Smooth muscle cell (in vitro differentiated cells): ENCODE results near the gene GFPT2. TPM values are rescaled to one million over a fixed set of nuclear protein-coding genes. Genes with fewer than 3 reads are reported as not detected.

Experiments used
- DNase-seq: peaks from one replicate; lab custom pipeline; 2025; ENCODE audit not compliant: unreplicated experiment; lab: John Stamatoyannopoulos, UW
- H2AFZ ChIP-seq: fragments of 200-600 bp; sonication (generic); 2 replicates; pipeline ENCODE4 v1.6.0; 2016; ENCODE audit warnings: antibody characterized with exemption, low read depth, mild to moderate bottlenecking
- H3F3A ChIP-seq: fragments of 200-600 bp; sonication (generic); 2 replicates; pipeline ENCODE4 v1.6.0; 2017; ENCODE audit warnings: antibody characterized with exemption, low read depth
- H3K27ac ChIP-seq: fragments of 200-600 bp; sonication (generic); 2 replicates; pipeline ENCODE4 v1.5.1; 2016; ENCODE audit warnings: low read depth, mild to moderate bottlenecking
- H3K27me3 ChIP-seq: fragments of 200-600 bp; sonication (generic); 2 replicates; pipeline ENCODE4 v1.6.1; 2016; ENCODE audit warnings: low read depth, mild to moderate bottlenecking
- H3K36me3 ChIP-seq: fragments of 200-600 bp; sonication (generic); 2 replicates; pipeline ENCODE4 v1.5.1; 2016; ENCODE audit warnings: low read depth
- H3K4me1 ChIP-seq: fragments of 200-600 bp; sonication (generic); 2 replicates; pipeline ENCODE4 v1.5.1; 2016; ENCODE audit warnings: low read depth
- H3K4me2 ChIP-seq: fragments of 200-600 bp; sonication (generic); 2 replicates; pipeline ENCODE4 v1.6.0; 2016; ENCODE audit warnings: mild to moderate bottlenecking
- H3K4me3 ChIP-seq: fragments of 200-600 bp; sonication (generic); 2 replicates; pipeline ENCODE4 v1.5.1; 2016; ENCODE audit warnings: mild to moderate bottlenecking
- H3K79me2 ChIP-seq: fragments of 200-600 bp; sonication (generic); 2 replicates; pipeline ENCODE4 v1.6.0; 2016; ENCODE audit warnings: low read depth, mild to moderate bottlenecking
- H3K9ac ChIP-seq: fragments of 200-600 bp; sonication (generic); 2 replicates; pipeline ENCODE4 v1.6.0; 2016; ENCODE audit warnings: low read depth
- H3K9me3 ChIP-seq: fragments of 200-600 bp; sonication (generic); replicated peaks from 2 replicates; pipeline ENCODE4 v1.5.1; 2016; ENCODE audit warnings: low read depth
- H4K20me1 ChIP-seq: fragments of 200-600 bp; sonication (generic); 2 replicates; pipeline ENCODE4 v1.6.0; 2016; ENCODE audit warnings: low read depth
- WGBS: methylation state at CpG from one replicate; pipeline ENCODE4 v1.1.7; 2016; ENCODE audit warnings: low lambda C conversion rate; 5-methylcytosine and 5-hydroxymethylcytosine counted together
- polyA plus RNA-seq: library from polyadenylated mRNA; unstranded; fragments of >200 nt; fragmentation: Nextera tagmentation; extraction: Ambion mirVana; gene quantifications from 2 replicates; pipeline ENCODE4 v1.2.1, GENCODE V29; 2016
- total RNA-seq: library from RNA; depleted of rRNA; stranded (reverse); fragments of >200 nt; gene quantifications from 2 replicates; pipeline ENCODE4 v1.2.3, GENCODE V29; 2014
- TF ChIP-seq, protein P1 (sequence below): fragments of 200-600 bp; sonication (generic); IDR thresholded peaks from 2 replicates; pipeline ENCODE4 v1.5.1; 2017; ENCODE audit warnings: borderline replicate concordance, mild to moderate bottlenecking, antibody characterized with exemption; ENCODE audit not compliant: insufficient read depth, poor library complexity, severe bottlenecking

Gene GFPT2
- total and polyA plus RNA-seq, 2 experiments from 2014 or later, result 137 to 243 TPM

DNA sequence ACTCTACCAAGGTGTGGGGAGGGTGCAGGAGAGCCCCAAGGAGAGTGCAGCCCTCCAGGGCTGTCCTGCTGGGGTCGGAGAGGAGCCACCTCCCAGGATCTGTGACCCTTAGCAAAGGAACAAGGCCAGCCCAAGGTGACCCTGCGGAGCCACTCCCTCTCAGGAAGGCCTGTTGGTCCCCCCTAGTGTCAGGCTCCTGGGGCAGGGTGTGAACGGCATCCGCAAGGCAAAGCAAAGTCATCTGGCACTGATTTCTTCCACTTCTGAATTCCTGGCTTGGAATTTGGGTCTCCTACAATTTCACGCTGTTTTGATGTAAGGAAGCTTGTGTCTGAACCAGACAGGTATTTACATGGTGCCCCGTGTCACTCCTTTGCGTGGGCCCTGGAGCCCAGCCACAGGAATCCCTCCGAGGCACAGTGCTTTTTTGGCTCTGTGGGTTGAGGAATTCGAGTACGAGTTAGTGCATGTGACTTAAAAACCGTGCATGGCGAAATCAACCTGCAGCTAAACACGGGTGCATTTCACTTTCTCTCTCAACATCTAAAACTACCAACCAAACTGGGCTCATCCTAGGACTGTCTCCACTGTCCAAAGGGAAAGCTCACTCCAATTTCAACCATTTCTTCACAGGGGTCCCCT is 24.5 kb upstream of the GFPT2 start:
- no peak overlapping the region for H2AFZ ChIP-seq
- no peaks in the 10 kb centered on the region for H3K27me3 ChIP-seq
- H3K9ac ChIP-seq, result no peak overlapping the region
- H3F3A ChIP-seq, result no peaks in the 10 kb centered on the region
- H3K27ac ChIP-seq, result no peak overlapping the region
- no peaks in the 10 kb centered on the region for H3K36me3 ChIP-seq
- H3K79me2 ChIP-seq, result no peaks in the 10 kb centered on the region
- WGBS, result 86% methylated on average over 13 of the region's 13 CpGs
- no peak overlapping the region for H3K4me2 ChIP-seq
- H3K4me3 ChIP-seq, result no peak overlapping the region
- no peak for DNase-seq
- TF ChIP-seq, protein P1, sequence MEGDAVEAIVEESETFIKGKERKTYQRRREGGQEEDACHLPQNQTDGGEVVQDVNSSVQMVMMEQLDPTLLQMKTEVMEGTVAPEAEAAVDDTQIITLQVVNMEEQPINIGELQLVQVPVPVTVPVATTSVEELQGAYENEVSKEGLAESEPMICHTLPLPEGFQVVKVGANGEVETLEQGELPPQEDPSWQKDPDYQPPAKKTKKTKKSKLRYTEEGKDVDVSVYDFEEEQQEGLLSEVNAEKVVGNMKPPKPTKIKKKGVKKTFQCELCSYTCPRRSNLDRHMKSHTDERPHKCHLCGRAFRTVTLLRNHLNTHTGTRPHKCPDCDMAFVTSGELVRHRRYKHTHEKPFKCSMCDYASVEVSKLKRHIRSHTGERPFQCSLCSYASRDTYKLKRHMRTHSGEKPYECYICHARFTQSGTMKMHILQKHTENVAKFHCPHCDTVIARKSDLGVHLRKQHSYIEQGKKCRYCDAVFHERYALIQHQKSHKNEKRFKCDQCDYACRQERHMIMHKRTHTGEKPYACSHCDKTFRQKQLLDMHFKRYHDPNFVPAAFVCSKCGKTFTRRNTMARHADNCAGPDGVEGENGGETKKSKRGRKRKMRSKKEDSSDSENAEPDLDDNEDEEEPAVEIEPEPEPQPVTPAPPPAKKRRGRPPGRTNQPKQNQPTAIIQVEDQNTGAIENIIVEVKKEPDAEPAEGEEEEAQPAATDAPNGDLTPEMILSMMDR, result no peak
- no peaks in the 10 kb centered on the region for H3K4me1 ChIP-seq
- H3K9me3 ChIP-seq, result no peaks in the 10 kb centered on the region
- H4K20me1 ChIP-seq, result no peaks in the 10 kb centered on the region

DNA sequence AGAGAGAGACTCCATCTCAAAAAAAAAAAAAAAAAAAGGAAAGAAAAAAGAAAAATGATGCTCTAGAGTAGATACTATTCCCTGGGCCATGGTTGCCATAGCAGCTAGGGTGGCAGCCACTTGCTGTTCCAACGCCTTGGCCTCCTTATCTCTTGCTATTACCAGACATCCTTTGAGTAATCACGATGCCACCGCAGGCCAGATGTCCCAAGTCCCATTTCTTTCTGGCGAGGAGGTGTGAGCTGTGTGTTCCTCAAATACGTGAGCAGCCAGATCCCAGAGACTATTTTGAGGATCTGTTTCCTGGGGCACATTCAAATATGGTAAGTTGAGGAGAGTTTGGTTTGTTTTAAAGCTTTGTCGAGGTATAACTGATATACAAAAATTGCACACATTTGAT is 23.4 kb upstream of the GFPT2 start:
- H3K27me3 ChIP-seq, result no peaks in the 10 kb centered on the region
- H4K20me1 ChIP-seq, result no peaks in the 10 kb centered on the region
- H3F3A ChIP-seq, result no peaks in the 10 kb centered on the region
- H3K4me1 ChIP-seq, result no peaks in the 10 kb centered on the region
- DNase-seq, result no peak
- WGBS, result 33% methylated on average over 6 of the region's 6 CpGs
- H3K9me3 ChIP-seq, result no peaks in the 10 kb centered on the region
- no peak overlapping the region for H2AFZ ChIP-seq
- H3K9ac ChIP-seq, result no peak overlapping the region
- no peak overlapping the region for H3K4me3 ChIP-seq
- H3K4me2 ChIP-seq, result no peak overlapping the region
- no peak overlapping the region for H3K27ac ChIP-seq
- H3K36me3 ChIP-seq, result no peaks in the 10 kb centered on the region
- TF ChIP-seq, protein P1, result no peak
- H3K79me2 ChIP-seq, result no peaks in the 10 kb centered on the region

DNA sequence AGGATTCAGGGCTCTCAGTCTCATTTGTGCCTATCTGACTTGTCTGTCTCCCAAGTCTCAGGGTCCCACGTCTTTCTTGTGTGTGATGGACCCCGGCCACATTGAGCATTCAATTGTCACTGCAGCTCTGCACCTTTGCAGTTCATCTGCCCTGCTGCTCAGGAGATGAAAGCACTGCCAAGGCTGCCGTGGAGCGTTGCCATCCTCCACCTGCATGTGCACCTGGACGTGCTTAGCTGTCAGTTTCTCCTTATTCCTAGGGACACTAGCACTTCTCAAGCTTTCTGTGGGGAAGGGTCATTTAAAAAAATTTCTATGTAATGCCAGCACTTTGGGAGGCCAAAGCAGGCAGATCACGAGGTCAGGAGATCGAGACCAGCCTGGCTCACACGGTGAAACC is 22.8 kb upstream of the GFPT2 start:
- TF ChIP-seq, protein P1, result no peak
- 94% methylated on average over 8 of the region's 8 CpGs for WGBS

DNA sequence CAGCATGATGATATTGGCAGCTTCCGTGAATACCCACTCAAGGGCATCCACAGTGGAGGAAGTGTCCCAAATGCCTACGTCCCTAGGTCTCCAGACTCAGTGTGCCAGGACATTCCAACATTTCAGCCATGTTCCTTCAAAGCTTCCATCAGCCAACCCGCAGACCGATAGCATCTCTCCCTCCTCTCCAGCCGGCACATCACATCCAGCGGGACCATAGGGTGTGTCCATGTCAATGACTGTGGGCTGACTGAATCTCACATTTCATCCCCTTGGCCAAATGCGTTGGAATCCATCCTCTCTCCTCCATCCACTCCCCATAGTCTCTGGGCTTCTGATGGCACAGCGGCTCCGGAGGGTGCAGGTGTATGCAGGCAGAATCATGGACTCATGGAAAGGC is 22.2 kb upstream of the GFPT2 start:
- Histone ChIP-seq H3K4me2 (no peak overlapping the region), H4K20me1 (no peaks in the 10 kb centered on the region), H3K27ac (no peak overlapping the region), H3K4me3 (no peak overlapping the region), H2AFZ (no peak overlapping the region), H3K9me3 (no peaks in the 10 kb centered on the region), H3K4me1 (no peaks in the 10 kb centered on the region), H3K79me2 (no peaks in the 10 kb centered on the region), H3K27me3 (no peaks in the 10 kb centered on the region), H3F3A (no peaks in the 10 kb centered on the region), H3K36me3 (no peaks in the 10 kb centered on the region), H3K9ac (no peak overlapping the region)
- WGBS, result 95% methylated on average over 8 of the region's 9 CpGs
- TF ChIP-seq, protein P1, result no peak
- DNase-seq, result no peak

More for the DNA sequence above, 22.8 kb upstream of the GFPT2 start:
- H3K4me3 ChIP-seq, result no peak overlapping the region
- no peaks in the 10 kb centered on the region for H3K4me1 ChIP-seq
- no peak overlapping the region for H3K4me2 ChIP-seq
- H3F3A ChIP-seq, result no peaks in the 10 kb centered on the region
- H3K9me3 ChIP-seq, result no peaks in the 10 kb centered on the region
- no peaks in the 10 kb centered on the region for H4K20me1 ChIP-seq
- H3K27me3 ChIP-seq, result no peaks in the 10 kb centered on the region
- no peak for DNase-seq
- H3K9ac ChIP-seq, result no peak overlapping the region
- H2AFZ ChIP-seq, result no peak overlapping the region
- no peaks in the 10 kb centered on the region for H3K79me2 ChIP-seq
- H3K27ac ChIP-seq, result no peak overlapping the region
- no peaks in the 10 kb centered on the region for H3K36me3 ChIP-seq
